HG03558 (cell line): ENCODE results near the gene RACGAP1.
"Not testable (repeated sequence)": the region's sequence is repeated elsewhere in the genome, so short reads cannot be mapped to it uniquely, and the experiment has no call there.

Experiments used
- ATAC-seq: cut with Tn5 transposase; IDR thresholded peaks from one replicate; pipeline ENCODE4 v1.9.1; 2021; ENCODE audit warnings: moderate number of reproducible peaks; ENCODE audit not compliant: unreplicated experiment; ENCODE audit errors: extremely low read depth

The RACGAP1 gene

GRCh38 chr12:50038336-50038735 lies 13.0 kb upstream of the RACGAP1 start:
- ATAC-seq, result no peak

GRCh38 chr12:50032854-50033581 lies 7.7 kb upstream of the RACGAP1 start:
- no peak for ATAC-seq

- ATAC-seq, result no peak
These were observed 7.2 kb upstream of the RACGAP1 start for GRCh38 chr12:50032515-50032853.

- ATAC-seq, result not testable (repeated sequence)
These were observed 5.2 kb upstream of the RACGAP1 start for GRCh38 chr12:50030449-50030848.

- no peak for ATAC-seq
These were observed 1.4 kb upstream of the RACGAP1 start for GRCh38 chr12:50026691-50027090.

GRCh38 chr12:50024805-50025186 lies 498 bp downstream of the RACGAP1 start:
- no peak for ATAC-seq

GRCh38 chr12:50024227-50024626 lies 1.1 kb downstream of the RACGAP1 start:
- no peak for ATAC-seq

- ATAC-seq, result no peak
These were observed 2.4 kb downstream of the RACGAP1 start for GRCh38 chr12:50022903-50023302.

GRCh38 chr12:50021031-50021430 lies 4.3 kb downstream of the RACGAP1 start:
- no peak for ATAC-seq

- ATAC-seq, result no peak
These were observed 5.8 kb downstream of the RACGAP1 start for GRCh38 chr12:50019524-50019923.

- ATAC-seq, result no peak
These were observed 6.3 kb downstream of the RACGAP1 start for GRCh38 chr12:50018968-50019367.

GRCh38 chr12:50018154-50018553 lies 7.1 kb downstream of the RACGAP1 start:
- ATAC-seq, result no peak

GRCh38 chr12:50017641-50018040 lies 7.7 kb downstream of the RACGAP1 start:
- ATAC-seq, result no peak

- no peak for ATAC-seq
These were observed 8.5 kb downstream of the RACGAP1 start for GRCh38 chr12:50016501-50017475.

- ATAC-seq, result no peak
These were observed 11.0 kb downstream of the RACGAP1 start for GRCh38 chr12:50014342-50014741.

GRCh38 chr12:50013361-50014147 lies 11.7 kb downstream of the RACGAP1 start:
- ATAC-seq, result no peak

- ATAC-seq, result no peak
These were observed 18.4 kb downstream of the RACGAP1 start for GRCh38 chr12:50006754-50007442.

GRCh38 chr12:50006280-50006679 lies 19.0 kb downstream of the RACGAP1 start:
- ATAC-seq, result no peak

GRCh38 chr12:50005175-50005574 lies 20.1 kb downstream of the RACGAP1 start:
- no peak for ATAC-seq

- no peak for ATAC-seq
These were observed 20.6 kb downstream of the RACGAP1 start for GRCh38 chr12:50004696-50005095.
